GM23338 (cell line): Measurements from ENCODE around the gene EEF2KMT.
"Not testable (repeated sequence)": the region's sequence is repeated elsewhere in the genome, so short reads cannot be mapped to it uniquely, and the experiment has no call there.

Source experiments
- CREB1 ChIP-seq: fragments of 250-450 bp; sonication (Bioruptor Pico); IDR thresholded peaks from 2 replicates; pipeline ENCODE4 v1.5.0; 2020; ENCODE audit warnings: low read depth, mild to moderate bottlenecking, moderate library complexity
- EZH2 ChIP-seq: fragments of 200-600 bp; sonication (generic); IDR thresholded peaks from one replicate; pipeline ENCODE4 v1.8.0; 2017; ENCODE audit warnings: antibody characterized with exemption, mild to moderate bottlenecking, low read depth; ENCODE audit not compliant: unreplicated experiment
- EZH2phosphoT487 ChIP-seq: fragments of 200-600 bp; sonication (generic); IDR thresholded peaks from one replicate; pipeline ENCODE4 v1.8.1; 2018; ENCODE audit warnings: antibody characterized with exemption; ENCODE audit not compliant: unreplicated experiment
- JUNB ChIP-seq: IDR thresholded peaks from one replicate; pipeline ENCODE4 v1.6.1; 2016; ENCODE audit warnings: antibody characterized with exemption; ENCODE audit not compliant: unreplicated experiment
- NANOG ChIP-seq: IDR thresholded peaks from 2 replicates; pipeline ENCODE4 v1.6.1; 2016; ENCODE audit warnings: antibody characterized with exemption, borderline replicate concordance
- POLR2AphosphoS5 ChIP-seq: IDR thresholded peaks from 2 replicates; pipeline ENCODE4 v1.6.1; 2016; ENCODE audit warnings: antibody characterized with exemption, low read depth
- STAT1 ChIP-seq: IDR thresholded peaks from one replicate; pipeline ENCODE4 v1.6.1; 2016; ENCODE audit warnings: antibody characterized with exemption; ENCODE audit not compliant: unreplicated experiment
- ZNF331 ChIP-seq: fragments of 250-450 bp; sonication (Bioruptor Pico); IDR thresholded peaks from 2 replicates; pipeline ENCODE4 v1.5.0; 2020; ENCODE audit warnings: low read depth, mild to moderate bottlenecking, moderate library complexity
- TF ChIP-seq, protein P1 (sequence below), 2 experiments: fragments of 200-600 bp in 1 of 2; sonication (generic) in 1 of 2; conservative IDR thresholded peaks; 2 replicates each; pipeline versions ENCODE4 v1.5.1 to v1.6.1; 2016 to 2017; ENCODE audit warnings: antibody characterized with exemption in 2 of 2, low read depth in 2 of 2, mild to moderate bottlenecking in 2 of 2, moderate library complexity in 1 of 2
- TF ChIP-seq, protein P2 (sequence below): IDR thresholded peaks from 2 replicates; pipeline ENCODE4 v1.6.1; 2016; ENCODE audit warnings: antibody characterized with exemption
- TF ChIP-seq, protein P3 (sequence below): IDR thresholded peaks from one replicate; pipeline ENCODE4 v1.6.1; 2018; ENCODE audit warnings: antibody characterized with exemption; ENCODE audit not compliant: unreplicated experiment
- TF ChIP-seq, protein P4 (sequence below): fragments of 250-450 bp; sonication (Bioruptor Pico); IDR thresholded peaks from 2 replicates; pipeline ENCODE4 v1.5.0; 2020; ENCODE audit warnings: mild to moderate bottlenecking, moderate library complexity

DNA sequence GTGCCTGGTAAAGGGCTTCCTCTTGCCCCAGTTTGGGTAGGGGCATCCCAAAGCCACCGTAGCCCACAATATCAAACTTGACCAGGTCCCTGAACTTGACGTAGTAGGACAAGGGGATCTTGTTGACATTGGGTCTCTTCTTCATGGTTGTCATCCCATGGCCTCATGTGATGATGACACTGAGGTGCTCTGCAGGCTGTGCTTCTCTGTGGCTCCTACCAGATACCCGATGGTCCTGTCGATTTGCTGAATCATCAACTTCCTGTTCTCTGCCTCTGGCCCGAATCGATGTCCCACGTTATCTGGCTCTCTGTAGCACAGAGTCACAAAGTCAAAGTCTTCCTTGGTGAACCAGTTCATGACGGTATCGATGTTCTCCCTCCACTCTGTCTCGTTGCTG is 13.3 kb upstream of the EEF2KMT start:
- TF ChIP-seq POLR2AphosphoS5; JUNB; ZNF331 (CRISPR knock-in tag); EZH2; CREB1; STAT1; EZH2phosphoT487; NANOG: not testable (repeated sequence)
- TF ChIP-seq, protein P1, sequence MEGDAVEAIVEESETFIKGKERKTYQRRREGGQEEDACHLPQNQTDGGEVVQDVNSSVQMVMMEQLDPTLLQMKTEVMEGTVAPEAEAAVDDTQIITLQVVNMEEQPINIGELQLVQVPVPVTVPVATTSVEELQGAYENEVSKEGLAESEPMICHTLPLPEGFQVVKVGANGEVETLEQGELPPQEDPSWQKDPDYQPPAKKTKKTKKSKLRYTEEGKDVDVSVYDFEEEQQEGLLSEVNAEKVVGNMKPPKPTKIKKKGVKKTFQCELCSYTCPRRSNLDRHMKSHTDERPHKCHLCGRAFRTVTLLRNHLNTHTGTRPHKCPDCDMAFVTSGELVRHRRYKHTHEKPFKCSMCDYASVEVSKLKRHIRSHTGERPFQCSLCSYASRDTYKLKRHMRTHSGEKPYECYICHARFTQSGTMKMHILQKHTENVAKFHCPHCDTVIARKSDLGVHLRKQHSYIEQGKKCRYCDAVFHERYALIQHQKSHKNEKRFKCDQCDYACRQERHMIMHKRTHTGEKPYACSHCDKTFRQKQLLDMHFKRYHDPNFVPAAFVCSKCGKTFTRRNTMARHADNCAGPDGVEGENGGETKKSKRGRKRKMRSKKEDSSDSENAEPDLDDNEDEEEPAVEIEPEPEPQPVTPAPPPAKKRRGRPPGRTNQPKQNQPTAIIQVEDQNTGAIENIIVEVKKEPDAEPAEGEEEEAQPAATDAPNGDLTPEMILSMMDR (conservative IDR thresholded peaks at IDR 0.05; ENCODE audit: low read depth in 2 of 2) = not testable (repeated sequence)
- TF ChIP-seq, protein P2, sequence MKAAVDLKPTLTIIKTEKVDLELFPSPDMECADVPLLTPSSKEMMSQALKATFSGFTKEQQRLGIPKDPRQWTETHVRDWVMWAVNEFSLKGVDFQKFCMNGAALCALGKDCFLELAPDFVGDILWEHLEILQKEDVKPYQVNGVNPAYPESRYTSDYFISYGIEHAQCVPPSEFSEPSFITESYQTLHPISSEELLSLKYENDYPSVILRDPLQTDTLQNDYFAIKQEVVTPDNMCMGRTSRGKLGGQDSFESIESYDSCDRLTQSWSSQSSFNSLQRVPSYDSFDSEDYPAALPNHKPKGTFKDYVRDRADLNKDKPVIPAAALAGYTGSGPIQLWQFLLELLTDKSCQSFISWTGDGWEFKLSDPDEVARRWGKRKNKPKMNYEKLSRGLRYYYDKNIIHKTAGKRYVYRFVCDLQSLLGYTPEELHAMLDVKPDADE = not testable (repeated sequence)
- TF ChIP-seq, protein P3, sequence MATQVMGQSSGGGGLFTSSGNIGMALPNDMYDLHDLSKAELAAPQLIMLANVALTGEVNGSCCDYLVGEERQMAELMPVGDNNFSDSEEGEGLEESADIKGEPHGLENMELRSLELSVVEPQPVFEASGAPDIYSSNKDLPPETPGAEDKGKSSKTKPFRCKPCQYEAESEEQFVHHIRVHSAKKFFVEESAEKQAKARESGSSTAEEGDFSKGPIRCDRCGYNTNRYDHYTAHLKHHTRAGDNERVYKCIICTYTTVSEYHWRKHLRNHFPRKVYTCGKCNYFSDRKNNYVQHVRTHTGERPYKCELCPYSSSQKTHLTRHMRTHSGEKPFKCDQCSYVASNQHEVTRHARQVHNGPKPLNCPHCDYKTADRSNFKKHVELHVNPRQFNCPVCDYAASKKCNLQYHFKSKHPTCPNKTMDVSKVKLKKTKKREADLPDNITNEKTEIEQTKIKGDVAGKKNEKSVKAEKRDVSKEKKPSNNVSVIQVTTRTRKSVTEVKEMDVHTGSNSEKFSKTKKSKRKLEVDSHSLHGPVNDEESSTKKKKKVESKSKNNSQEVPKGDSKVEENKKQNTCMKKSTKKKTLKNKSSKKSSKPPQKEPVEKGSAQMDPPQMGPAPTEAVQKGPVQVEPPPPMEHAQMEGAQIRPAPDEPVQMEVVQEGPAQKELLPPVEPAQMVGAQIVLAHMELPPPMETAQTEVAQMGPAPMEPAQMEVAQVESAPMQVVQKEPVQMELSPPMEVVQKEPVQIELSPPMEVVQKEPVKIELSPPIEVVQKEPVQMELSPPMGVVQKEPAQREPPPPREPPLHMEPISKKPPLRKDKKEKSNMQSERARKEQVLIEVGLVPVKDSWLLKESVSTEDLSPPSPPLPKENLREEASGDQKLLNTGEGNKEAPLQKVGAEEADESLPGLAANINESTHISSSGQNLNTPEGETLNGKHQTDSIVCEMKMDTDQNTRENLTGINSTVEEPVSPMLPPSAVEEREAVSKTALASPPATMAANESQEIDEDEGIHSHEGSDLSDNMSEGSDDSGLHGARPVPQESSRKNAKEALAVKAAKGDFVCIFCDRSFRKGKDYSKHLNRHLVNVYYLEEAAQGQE = not testable (repeated sequence)
- TF ChIP-seq, protein P4, sequence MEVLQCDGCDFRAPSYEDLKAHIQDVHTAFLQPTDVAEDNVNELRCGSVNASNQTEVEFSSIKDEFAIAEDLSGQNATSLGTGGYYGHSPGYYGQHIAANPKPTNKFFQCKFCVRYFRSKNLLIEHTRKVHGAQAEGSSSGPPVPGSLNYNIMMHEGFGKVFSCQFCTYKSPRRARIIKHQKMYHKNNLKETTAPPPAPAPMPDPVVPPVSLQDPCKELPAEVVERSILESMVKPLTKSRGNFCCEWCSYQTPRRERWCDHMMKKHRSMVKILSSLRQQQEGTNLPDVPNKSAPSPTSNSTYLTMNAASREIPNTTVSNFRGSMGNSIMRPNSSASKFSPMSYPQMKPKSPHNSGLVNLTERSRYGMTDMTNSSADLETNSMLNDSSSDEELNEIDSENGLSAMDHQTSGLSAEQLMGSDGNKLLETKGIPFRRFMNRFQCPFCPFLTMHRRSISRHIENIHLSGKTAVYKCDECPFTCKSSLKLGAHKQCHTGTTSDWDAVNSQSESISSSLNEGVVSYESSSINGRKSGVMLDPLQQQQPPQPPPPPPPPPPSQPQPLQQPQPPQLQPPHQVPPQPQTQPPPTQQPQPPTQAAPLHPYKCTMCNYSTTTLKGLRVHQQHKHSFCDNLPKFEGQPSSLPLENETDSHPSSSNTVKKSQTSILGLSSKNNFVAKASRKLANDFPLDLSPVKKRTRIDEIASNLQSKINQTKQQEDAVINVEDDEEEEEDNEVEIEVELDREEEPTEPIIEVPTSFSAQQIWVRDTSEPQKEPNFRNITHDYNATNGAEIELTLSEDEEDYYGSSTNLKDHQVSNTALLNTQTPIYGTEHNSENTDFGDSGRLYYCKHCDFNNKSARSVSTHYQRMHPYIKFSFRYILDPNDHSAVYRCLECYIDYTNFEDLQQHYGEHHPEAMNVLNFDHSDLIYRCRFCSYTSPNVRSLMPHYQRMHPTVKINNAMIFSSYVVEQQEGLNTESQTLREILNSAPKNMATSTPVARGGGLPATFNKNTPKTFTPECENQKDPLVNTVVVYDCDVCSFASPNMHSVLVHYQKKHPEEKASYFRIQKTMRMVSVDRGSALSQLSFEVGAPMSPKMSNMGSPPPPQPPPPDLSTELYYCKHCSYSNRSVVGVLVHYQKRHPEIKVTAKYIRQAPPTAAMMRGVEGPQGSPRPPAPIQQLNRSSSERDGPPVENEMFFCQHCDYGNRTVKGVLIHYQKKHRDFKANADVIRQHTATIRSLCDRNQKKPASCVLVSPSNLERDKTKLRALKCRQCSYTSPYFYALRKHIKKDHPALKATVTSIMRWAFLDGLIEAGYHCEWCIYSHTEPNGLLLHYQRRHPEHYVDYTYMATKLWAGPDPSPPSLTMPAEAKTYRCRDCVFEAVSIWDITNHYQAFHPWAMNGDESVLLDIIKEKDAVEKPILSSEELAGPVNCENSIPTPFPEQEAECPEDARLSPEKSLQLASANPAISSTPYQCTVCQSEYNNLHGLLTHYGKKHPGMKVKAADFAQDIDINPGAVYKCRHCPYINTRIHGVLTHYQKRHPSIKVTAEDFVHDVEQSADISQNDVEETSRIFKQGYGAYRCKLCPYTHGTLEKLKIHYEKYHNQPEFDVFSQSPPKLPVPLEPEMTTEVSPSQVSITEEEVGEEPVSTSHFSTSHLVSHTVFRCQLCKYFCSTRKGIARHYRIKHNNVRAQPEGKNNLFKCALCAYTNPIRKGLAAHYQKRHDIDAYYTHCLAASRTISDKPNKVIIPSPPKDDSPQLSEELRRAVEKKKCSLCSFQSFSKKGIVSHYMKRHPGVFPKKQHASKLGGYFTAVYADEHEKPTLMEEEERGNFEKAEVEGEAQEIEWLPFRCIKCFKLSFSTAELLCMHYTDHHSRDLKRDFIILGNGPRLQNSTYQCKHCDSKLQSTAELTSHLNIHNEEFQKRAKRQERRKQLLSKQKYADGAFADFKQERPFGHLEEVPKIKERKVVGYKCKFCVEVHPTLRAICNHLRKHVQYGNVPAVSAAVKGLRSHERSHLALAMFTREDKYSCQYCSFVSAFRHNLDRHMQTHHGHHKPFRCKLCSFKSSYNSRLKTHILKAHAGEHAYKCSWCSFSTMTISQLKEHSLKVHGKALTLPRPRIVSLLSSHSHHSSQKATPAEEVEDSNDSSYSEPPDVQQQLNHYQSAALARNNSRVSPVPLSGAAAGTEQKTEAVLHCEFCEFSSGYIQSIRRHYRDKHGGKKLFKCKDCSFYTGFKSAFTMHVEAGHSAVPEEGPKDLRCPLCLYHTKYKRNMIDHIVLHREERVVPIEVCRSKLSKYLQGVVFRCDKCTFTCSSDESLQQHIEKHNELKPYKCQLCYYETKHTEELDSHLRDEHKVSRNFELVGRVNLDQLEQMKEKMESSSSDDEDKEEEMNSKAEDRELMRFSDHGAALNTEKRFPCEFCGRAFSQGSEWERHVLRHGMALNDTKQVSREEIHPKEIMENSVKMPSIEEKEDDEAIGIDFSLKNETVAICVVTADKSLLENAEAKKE (CRISPR knock-in tag) = not testable (repeated sequence)
